H1 (cell line): ENCODE results near the gene SLC16A8. TPM values are rescaled to one million over a fixed set of nuclear protein-coding genes. Genes with fewer than 3 reads are reported as not detected.

Source experiments
- CTCF ChIA-PET: fragments of 300-600 bp; sonication (Branson Sonifier 250); formaldehyde crosslinking; loops from one replicate; lab custom pipeline; 2021; ENCODE audit not compliant: partially characterized antibody; lab: Charles Lee
- POLR2A ChIA-PET: fragments of 300-600 bp; sonication (Branson Sonifier 250); formaldehyde crosslinking; loops from one replicate; lab custom pipeline; 2021; ENCODE audit warnings: inconsistent platforms; ENCODE audit not compliant: partially characterized antibody; lab: Charles Lee
- DNase-seq, 2 experiments: peaks; one replicate each; pipeline versions ENCODE4 v3.0.0 to v3.0.0-alpha.2; 2010 to 2022; ENCODE audit warnings: low spot score in 2 of 2, low read depth in 1 of 2, mixed read lengths in 1 of 2
- FAIRE-seq: peaks from 2 replicates; lab custom pipeline; 2011; peaks lifted over from hg19 to GRCh38; lab: Jason Lieb, UNC
- H2AFZ ChIP-seq: 2 replicates; pipeline ENCODE4 v1.8.1; 2012; ENCODE audit warnings: low read length, inconsistent platforms
- H2AK5ac ChIP-seq: 2 replicates; pipeline ENCODE4 v1.6.1; 2013; ENCODE audit warnings: low read depth, low read length
- H2BK120ac ChIP-seq: replicated peaks from 2 replicates; pipeline ENCODE3; 2013; ENCODE audit warnings: low read depth, low read length, inconsistent platforms
- H2BK12ac ChIP-seq: 2 replicates; pipeline ENCODE4 v1.6.1; 2013; ENCODE audit warnings: low read depth, low read length
- H2BK15ac ChIP-seq: 2 replicates; pipeline ENCODE4 v1.6.1; 2013; ENCODE audit warnings: low read length
- H2BK20ac ChIP-seq: 2 replicates; pipeline ENCODE4 v1.6.1; 2013; ENCODE audit warnings: low read length
- H2BK5ac ChIP-seq: 2 replicates; pipeline ENCODE4 v1.6.1; 2013; ENCODE audit warnings: low read depth, low read length
- H3K14ac ChIP-seq: 2 replicates; pipeline ENCODE4 v1.6.1; 2013; ENCODE audit warnings: inconsistent platforms; ENCODE audit not compliant: insufficient read length
- H3K18ac ChIP-seq: 2 replicates; pipeline ENCODE4 v1.6.1; 2013; ENCODE audit warnings: low read length; ENCODE audit errors: extremely low read depth
- H3K23ac ChIP-seq: 2 replicates; pipeline ENCODE4 v1.6.1; 2013; ENCODE audit warnings: inconsistent platforms; ENCODE audit not compliant: insufficient read length
- H3K23me2 ChIP-seq: 2 replicates; pipeline ENCODE4 v1.6.1; 2013; ENCODE audit warnings: low read depth, low read length
- H3K27ac ChIP-seq: 2 replicates; pipeline ENCODE4 v1.6.1; 2011; ENCODE audit warnings: low read depth, low read length, inconsistent platforms
- H3K27me3 ChIP-seq, 4 experiments: replicated peaks in 1 of 4; 1 replicate in 1 of 4; 2 replicates in 3 of 4; pipeline versions ENCODE4 v1.6.1 to v1.8.1; 2011 to 2013; ENCODE audit warnings: low read length in 3 of 4, mild to moderate bottlenecking in 3 of 4, inconsistent platforms in 2 of 4, mixed read lengths in 2 of 4, moderate library complexity in 1 of 4; ENCODE audit not compliant: control insufficient read depth in 3 of 4, insufficient read depth in 3 of 4; ENCODE audit errors: extremely low read depth in 1 of 4
- H3K36me3 ChIP-seq, 4 experiments: 2 replicates each; pipeline versions ENCODE4 v1.6.1 to v1.8.1; 2011 to 2013; ENCODE audit warnings: mild to moderate bottlenecking in 4 of 4, low read length in 3 of 4, moderate library complexity in 2 of 4, control low read depth in 1 of 4, inconsistent platforms in 1 of 4; ENCODE audit not compliant: insufficient read depth in 4 of 4, control insufficient read depth in 2 of 4
- H3K4ac ChIP-seq: replicated peaks from 2 replicates; pipeline ENCODE3; 2013; ENCODE audit warnings: low read length, low read depth, mixed read lengths, inconsistent platforms; ENCODE audit not compliant: insufficient read length
- H3K4me1 ChIP-seq, 4 experiments: replicated peaks in 1 of 4; 1 replicate in 1 of 4; 2 replicates in 3 of 4; pipeline versions ENCODE4 v1.6.1 to v1.8.1; 2011 to 2013; ENCODE audit warnings: low read length in 3 of 4, inconsistent platforms in 2 of 4, mixed read lengths in 1 of 4; ENCODE audit not compliant: insufficient read depth in 4 of 4, control insufficient read depth in 3 of 4
- H3K4me2 ChIP-seq, 2 experiments: 2 replicates each; pipeline versions ENCODE4 v1.6.1 to v1.8.1; 2011 to 2013; ENCODE audit warnings: low read depth in 2 of 2, low read length in 2 of 2, control low read depth in 1 of 2, inconsistent platforms in 1 of 2, mild to moderate bottlenecking in 1 of 2; ENCODE audit not compliant: insufficient read depth in 1 of 2
- H3K4me3 ChIP-seq, 4 experiments: fragments of 200-600, 300-600 bp in 1 of 4; sonication (generic), shearing (Covaris generic), sonication (Bioruptor Twin) in 1 of 4; 2 replicates each; pipeline versions ENCODE4 v1.5.1 to v1.8.1; 2011 to 2016; ENCODE audit warnings: low read length in 4 of 4, low read depth in 3 of 4, control low read depth in 2 of 4, inconsistent platforms in 2 of 4, mild to moderate bottlenecking in 2 of 4, mixed read lengths in 1 of 4, moderate library complexity in 1 of 4; ENCODE audit not compliant: insufficient read depth in 2 of 4; ENCODE audit errors: extremely low read depth in 1 of 4
- H3K56ac ChIP-seq: replicated peaks from 2 replicates; pipeline ENCODE3; 2013; ENCODE audit warnings: low read depth, mild to moderate bottlenecking, mixed read lengths, low read length, inconsistent platforms; ENCODE audit not compliant: insufficient read length
- H3K79me1 ChIP-seq: 2 replicates; pipeline ENCODE4 v1.6.1; 2013; ENCODE audit warnings: low read depth, low read length, control low read depth
- H3K79me2 ChIP-seq, 2 experiments: 2 replicates each; pipeline versions ENCODE4 v1.6.1 to v1.8.1; 2012 to 2013; ENCODE audit warnings: low read length in 2 of 2, mild to moderate bottlenecking in 2 of 2, inconsistent platforms in 1 of 2; ENCODE audit not compliant: insufficient read depth in 2 of 2, control insufficient read depth in 1 of 2
- H3K9ac ChIP-seq, 4 experiments: replicated peaks in 1 of 4; 1 replicate in 1 of 4; 2 replicates in 3 of 4; pipeline versions ENCODE4 v1.6.1 to v1.8.1; 2011 to 2013; ENCODE audit warnings: low read depth in 3 of 4, low read length in 3 of 4, control low read depth in 2 of 4, mild to moderate bottlenecking in 2 of 4, moderate library complexity in 2 of 4, inconsistent platforms in 1 of 4; ENCODE audit errors: extremely low read depth in 1 of 4
- H3K9me3 ChIP-seq, 2 experiments: 2 replicates each; pipeline versions ENCODE4 v1.6.1 to v1.8.1; 2012 to 2013; ENCODE audit warnings: mild to moderate bottlenecking in 2 of 2, moderate library complexity in 2 of 2, control low read depth in 1 of 2, inconsistent platforms in 1 of 2, low read depth in 1 of 2, low read length in 1 of 2, mixed read lengths in 1 of 2; ENCODE audit not compliant: insufficient read depth in 2 of 2
- H4K20me1 ChIP-seq, 2 experiments: replicated peaks in 1 of 2; 2 replicates each; pipeline versions ENCODE3 to v1.8.1; 2011 to 2013; ENCODE audit warnings: inconsistent platforms in 2 of 2, low read length in 2 of 2, mild to moderate bottlenecking in 1 of 2; ENCODE audit not compliant: insufficient read depth in 2 of 2, control insufficient read depth in 1 of 2
- H4K5ac ChIP-seq: 2 replicates; pipeline ENCODE4 v1.6.1; 2013; ENCODE audit warnings: low read length, low read depth, mixed read lengths, inconsistent platforms; ENCODE audit not compliant: insufficient read length
- H4K8ac ChIP-seq: 2 replicates; pipeline ENCODE4 v1.8.0; 2013; ENCODE audit warnings: mild to moderate bottlenecking, moderate library complexity, low read length, inconsistent platforms; ENCODE audit not compliant: insufficient read depth; ENCODE audit errors: extremely low read depth
- H4K91ac ChIP-seq: replicated peaks from 2 replicates; pipeline ENCODE3; 2013; ENCODE audit warnings: low read length, mixed read lengths, inconsistent platforms; ENCODE audit not compliant: insufficient read length
- KDM1A ChIP-seq: fragments of 200-600, 300-600 bp; sonication (generic); IDR thresholded peaks from 2 replicates; pipeline ENCODE4 v1.7.1; 2016; ENCODE audit warnings: mild to moderate bottlenecking, low read length, borderline replicate concordance
- WGBS, 2 experiments: shearing (Covaris generic) in 1 of 2; methylation state at CpG; one replicate each; pipeline versions ENCODE4 v1.1.6 to v1.1.7; 2013 to 2015; ENCODE audit warnings: low lambda C conversion rate in 2 of 2, mixed read lengths in 2 of 2, inconsistent platforms in 1 of 2, low coverage in 1 of 2, missing lambda C conversion rate in 1 of 2; ENCODE audit not compliant: insufficient replicate concordance in 2 of 2, insufficient coverage in 1 of 2, insufficient read length in 1 of 2; ENCODE audit errors: extremely low coverage in 1 of 2, missing lambda C conversion rate in 1 of 2; 5-methylcytosine and 5-hydroxymethylcytosine counted together
- polyA plus RNA-seq, 7 experiments: library from polyadenylated mRNA; depleted of rRNA in 3 of 7; stranded (reverse) in 5 of 7; unstranded in 2 of 7; fragments of >200 nt in 5 of 7; fragments of 200-250 nt in 2 of 7; gene quantifications; 1 replicate in 5 of 7; 2 replicates in 1 of 7; 4 replicates in 1 of 7; pipeline versions ENCODE4 v1.2.1 to v1.2.3, GENCODE V29; 2011 to 2013; ENCODE audit warnings: missing spikeins in 2 of 7, mixed read lengths in 2 of 7
- total RNA-seq: library from RNA; stranded (reverse); fragmentation: NEBNext Ultra II Directional; extraction: Animal tissue kit (Norgen Biotek cat#: 25700); gene quantifications from 2 replicates; pipeline ENCODE4 v1.2.1, GENCODE V29; 2021
- TF ChIP-seq, protein P1 (sequence below), 3 experiments: IDR thresholded peaks; 1 replicate in 2 of 3; 2 replicates in 1 of 3; pipeline versions ENCODE4 v1.5.1 to v1.6.1; 2011; ENCODE audit warnings: low read length in 3 of 3, mild to moderate bottlenecking in 3 of 3, inconsistent platforms in 2 of 3, low read depth in 1 of 3, moderate library complexity in 1 of 3; ENCODE audit not compliant: insufficient read depth in 1 of 3; ENCODE audit errors: control extremely low read depth in 1 of 3

The SLC16A8 gene
- total and polyA plus RNA-seq, 2 of the 8 experiments (the other 6 are each of a cell fraction or from before 2014, with no cell fraction given), result 0.70 TPM; not detected in 1

DNA sequence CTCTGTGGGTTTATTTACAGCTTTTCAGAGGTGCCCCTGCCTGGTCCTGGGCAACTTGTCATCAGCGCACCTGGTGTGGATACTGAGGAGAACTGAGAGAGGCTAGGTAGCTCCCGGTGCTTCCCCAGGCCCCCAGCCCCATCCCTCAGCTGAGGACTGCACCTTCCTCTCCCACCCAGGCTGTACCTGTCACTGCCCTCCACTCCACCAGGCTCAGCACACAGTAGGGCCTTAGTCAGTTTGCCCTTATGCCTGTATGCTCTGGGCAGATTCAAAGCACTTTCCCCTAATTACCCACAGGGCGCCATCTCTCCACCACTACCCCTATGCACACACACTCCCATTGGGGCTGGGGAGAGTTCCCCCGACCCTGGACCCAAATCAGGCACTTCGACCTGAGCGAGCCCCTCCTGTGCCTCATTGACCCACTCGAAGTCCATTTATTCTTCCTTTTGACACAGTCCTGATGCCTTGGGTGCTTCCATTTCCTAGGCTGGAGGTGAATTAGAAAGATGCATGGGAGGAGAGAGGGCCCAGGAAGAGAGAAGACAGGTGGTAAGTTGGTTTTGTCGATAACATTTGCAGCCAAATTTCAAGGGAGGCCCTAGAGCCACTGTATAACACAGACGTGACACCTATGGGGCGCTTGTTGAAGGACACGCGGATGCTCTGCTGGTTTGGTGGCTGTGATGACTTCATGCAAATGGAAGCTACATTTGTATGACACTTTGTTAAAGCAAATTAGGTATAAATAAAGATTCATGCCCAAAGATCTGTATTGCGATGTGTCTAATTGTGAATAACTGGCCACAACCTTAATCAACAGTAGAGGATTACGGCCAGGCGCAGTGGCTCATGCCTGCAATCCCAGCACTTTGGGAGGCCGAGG, 40.6 kb downstream of the SLC16A8 start:
- no peaks in the 10 kb centered on the region for H3K79me1 ChIP-seq
- H3K4me3 ChIP-seq, result no peak overlapping the region
- no peaks in the 10 kb centered on the region for H3K9me3 ChIP-seq
- no peak overlapping the region for H2AK5ac ChIP-seq
- no peak overlapping the region for H2BK120ac ChIP-seq
- no peak overlapping the region for H3K4me2 ChIP-seq
- 86% methylated on average over 16 of the region's 16 CpGs; no CpG with 5 or more reads in 1 of the 2 experiments for WGBS, 2 experiments
- H3K18ac ChIP-seq, result no peak overlapping the region
- TF ChIP-seq, protein P1, sequence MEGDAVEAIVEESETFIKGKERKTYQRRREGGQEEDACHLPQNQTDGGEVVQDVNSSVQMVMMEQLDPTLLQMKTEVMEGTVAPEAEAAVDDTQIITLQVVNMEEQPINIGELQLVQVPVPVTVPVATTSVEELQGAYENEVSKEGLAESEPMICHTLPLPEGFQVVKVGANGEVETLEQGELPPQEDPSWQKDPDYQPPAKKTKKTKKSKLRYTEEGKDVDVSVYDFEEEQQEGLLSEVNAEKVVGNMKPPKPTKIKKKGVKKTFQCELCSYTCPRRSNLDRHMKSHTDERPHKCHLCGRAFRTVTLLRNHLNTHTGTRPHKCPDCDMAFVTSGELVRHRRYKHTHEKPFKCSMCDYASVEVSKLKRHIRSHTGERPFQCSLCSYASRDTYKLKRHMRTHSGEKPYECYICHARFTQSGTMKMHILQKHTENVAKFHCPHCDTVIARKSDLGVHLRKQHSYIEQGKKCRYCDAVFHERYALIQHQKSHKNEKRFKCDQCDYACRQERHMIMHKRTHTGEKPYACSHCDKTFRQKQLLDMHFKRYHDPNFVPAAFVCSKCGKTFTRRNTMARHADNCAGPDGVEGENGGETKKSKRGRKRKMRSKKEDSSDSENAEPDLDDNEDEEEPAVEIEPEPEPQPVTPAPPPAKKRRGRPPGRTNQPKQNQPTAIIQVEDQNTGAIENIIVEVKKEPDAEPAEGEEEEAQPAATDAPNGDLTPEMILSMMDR (IDR thresholded peaks at IDR 0.05; ENCODE audit: control extremely low read depth in 1 of 3, insufficient read depth in 1 of 3, low read depth in 1 of 3, low read length in 3 of 3), result peak in 1 of 3 experiments; percentile 4; a peak in 1 of 4 replicates
- no peak for TF ChIP-seq KDM1A
- no peak overlapping the region for H4K5ac ChIP-seq
- H2BK20ac ChIP-seq, result no peak overlapping the region
- DNase-seq, result no peak
- H2BK15ac ChIP-seq, result no peak overlapping the region
- H2BK5ac ChIP-seq, result no peak overlapping the region
- H3K4me1 ChIP-seq, result no peaks in the 10 kb centered on the region; a peak in 1 of 7 replicates
- H2AFZ ChIP-seq, result no peak overlapping the region
- H3K27ac ChIP-seq, result no peak overlapping the region
- no peak overlapping the region for H4K91ac ChIP-seq
- no peak overlapping the region for H3K56ac ChIP-seq
- H3K23ac ChIP-seq, result no peak overlapping the region
- H2BK12ac ChIP-seq, result no peak overlapping the region
- H3K9ac ChIP-seq, result no peak overlapping the region
- H3K79me2 ChIP-seq, result no peaks in the 10 kb centered on the region
- ChIA-PET POLR2A (interaction anchor here (1.6 kb wide), 1 partner anchor 9 kb away, joined by 3 read pairs; no protein-coding TSS in a partner anchor), CTCF (interaction anchor here (0.6 to 2.5 kb wide), 9 partner anchors 10 to 739 kb away, joined by 3 to 17 read pairs (median 3); no protein-coding TSS in a partner anchor)
- H4K20me1 ChIP-seq, result no peaks in the 10 kb centered on the region
- H3K36me3 ChIP-seq, result no peaks in the 10 kb centered on the region
- H4K8ac ChIP-seq, result no peak overlapping the region
- no peak overlapping the region for H3K4ac ChIP-seq
- FAIRE-seq, result no peak
- H3K27me3 ChIP-seq, result no peaks in the 10 kb centered on the region
- no peaks in the 10 kb centered on the region for H3K23me2 ChIP-seq
- H3K14ac ChIP-seq, result no peak overlapping the region
